HS-27A (cell line): ENCODE measurements around the gene SURF2.
"Not testable (repeated sequence)": the region's sequence is repeated elsewhere in the genome, so short reads cannot be mapped to it uniquely, and the experiment has no call there.

Experiments
- DNase-seq: peaks from one replicate; pipeline ENCODE4 v3.0.0-alpha.2; 2012; ENCODE audit warnings: low read depth, missing footprints

Gene SURF2

GRCh38 chr9:133377280-133377679, 20.9 kb downstream of the SURF2 start:
- not testable (repeated sequence) for DNase-seq

- no peak for DNase-seq
These were observed 21.4 kb downstream of the SURF2 start for GRCh38 chr9:133377721-133378216.

GRCh38 chr9:133378408-133378962, 22.1 kb downstream of the SURF2 start:
- DNase-seq: no peak

- no peak for DNase-seq
These were observed 23.1 kb downstream of the SURF2 start for GRCh38 chr9:133379153-133380086.

GRCh38 chr9:133380734-133381133, 24.4 kb downstream of the SURF2 start:
- DNase-seq: no peak

GRCh38 chr9:133382507-133383141, 26.3 kb downstream of the SURF2 start:
- DNase-seq: no peak

- no peak for DNase-seq
These were observed 27.1 kb downstream of the SURF2 start for GRCh38 chr9:133383438-133383837.

- DNase-seq: no peak
These were observed 28.5 kb downstream of the SURF2 start for GRCh38 chr9:133384736-133385321.

GRCh38 chr9:133385452-133385851, 29.1 kb downstream of the SURF2 start:
- no peak for DNase-seq

- DNase-seq: no peak
These were observed 30.0 kb downstream of the SURF2 start for GRCh38 chr9:133386338-133386737.

- no peak for DNase-seq
These were observed 31.3 kb downstream of the SURF2 start for GRCh38 chr9:133387680-133388079.

- DNase-seq: no peak
These were observed 32.7 kb downstream of the SURF2 start for GRCh38 chr9:133389025-133389557.

GRCh38 chr9:133389562-133389961, 33.2 kb downstream of the SURF2 start:
- DNase-seq: no peak

- DNase-seq: no peak
These were observed 34.4 kb downstream of the SURF2 start for GRCh38 chr9:133390713-133391112.

- DNase-seq: not testable (repeated sequence)
These were observed 35.1 kb downstream of the SURF2 start for GRCh38 chr9:133391449-133391848.

- not testable (repeated sequence) for DNase-seq
These were observed 36.0 kb downstream of the SURF2 start for GRCh38 chr9:133392308-133392707.

- DNase-seq: no peak
These were observed 37.0 kb downstream of the SURF2 start for GRCh38 chr9:133393399-133393798.

- no peak for DNase-seq
These were observed 38.4 kb downstream of the SURF2 start for GRCh38 chr9:133394687-133395271.

- DNase-seq: no peak
These were observed 40.6 kb downstream of the SURF2 start for GRCh38 chr9:133396952-133397351.

GRCh38 chr9:133397370-133397769, 41.0 kb downstream of the SURF2 start:
- no peak for DNase-seq

- no peak for DNase-seq
These were observed 41.5 kb downstream of the SURF2 start for GRCh38 chr9:133397895-133398294.

- DNase-seq: no peak
These were observed 43.9 kb downstream of the SURF2 start for GRCh38 chr9:133400292-133400691.
